HG02973 (cell line): Measurements from ENCODE around the gene SPRR1B.
"Not testable (repeated sequence)": the region's sequence is repeated elsewhere in the genome, so short reads cannot be mapped to it uniquely, and the experiment has no call there.

Source experiments
- ATAC-seq: cut with Tn5 transposase; IDR thresholded peaks from one replicate; pipeline ENCODE4 v1.9.1; 2021; ENCODE audit warnings: moderate library complexity; ENCODE audit not compliant: unreplicated experiment

The SPRR1B gene

GRCh38 chr1:153030895-153031294 is at the start of gene SPRR1B:
TSS of gene SPRR1B (plus strand) at chr1:153031203. CDS start at chr1:153032346, 1,143 bp downstream.
- no peak for ATAC-seq

DNA sequence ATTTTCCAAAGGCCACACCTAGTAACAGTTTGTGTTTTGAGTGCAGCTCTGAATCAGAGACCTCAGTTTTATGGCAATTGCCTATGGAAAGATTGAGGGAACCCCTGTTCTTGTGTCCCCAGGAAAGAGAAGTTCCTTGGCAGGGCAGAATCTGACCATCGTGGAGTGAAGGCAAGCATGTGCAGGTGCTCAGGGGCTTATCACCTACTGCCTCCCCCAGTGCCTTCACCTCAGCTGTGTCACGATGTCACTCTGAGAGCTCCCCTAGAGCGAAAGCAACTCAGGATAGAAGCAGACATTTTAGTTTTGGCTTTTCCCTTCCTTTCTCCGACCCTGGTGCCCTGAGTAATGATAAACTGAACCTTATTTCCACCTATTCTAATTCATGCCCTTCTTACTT is 48.9 kb upstream of the SPRR1B start:
- ATAC-seq, result no peak

DNA sequence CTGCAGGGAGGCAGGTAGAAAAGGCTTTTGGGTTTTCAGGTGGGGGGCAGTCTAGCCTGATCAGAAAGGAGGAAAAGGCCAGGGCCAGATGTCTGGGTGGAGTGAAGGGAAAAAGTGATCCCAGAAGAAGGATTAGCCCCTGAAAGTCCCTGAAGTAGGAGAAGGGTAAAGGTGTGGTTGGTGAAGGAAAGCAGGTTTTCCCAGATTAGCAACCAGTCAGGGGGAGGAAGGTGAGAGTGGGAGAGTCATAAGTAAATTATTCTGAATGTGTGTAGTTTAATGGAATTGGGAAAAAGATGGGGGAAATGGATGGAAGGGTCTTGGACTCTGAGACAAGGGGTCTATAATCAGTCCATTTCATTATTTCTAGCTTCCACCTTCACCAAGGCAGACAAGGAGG is 47.8 kb upstream of the SPRR1B start:
- ATAC-seq, result no peak

- no peak for ATAC-seq
Measured at GRCh38 chr1:152983743-152984142, 47.3 kb upstream of the SPRR1B start, which contains the start of gene SPRR1A. TSS of gene SPRR1A (plus strand) at chr1:152984081. CDS start at chr1:152985231, 1,150 bp downstream.

- ATAC-seq, result no peak
Measured at GRCh38 chr1:152986578-152986977, 44.4 kb upstream of the SPRR1B start.

GRCh38 chr1:152993186-152993585 is 37.8 kb upstream of the SPRR1B start:
- no peak for ATAC-seq

- ATAC-seq, result no peak
Measured at GRCh38 chr1:152995842-152996241, 35.2 kb upstream of the SPRR1B start.

GRCh38 chr1:152996633-152997400 is 34.2 kb upstream of the SPRR1B start:
- no peak for ATAC-seq

- no peak for ATAC-seq
Measured at GRCh38 chr1:152997901-152998300, 33.1 kb upstream of the SPRR1B start.

- ATAC-seq, result no peak
Measured at GRCh38 chr1:152998476-152998875, 32.5 kb upstream of the SPRR1B start.

DNA sequence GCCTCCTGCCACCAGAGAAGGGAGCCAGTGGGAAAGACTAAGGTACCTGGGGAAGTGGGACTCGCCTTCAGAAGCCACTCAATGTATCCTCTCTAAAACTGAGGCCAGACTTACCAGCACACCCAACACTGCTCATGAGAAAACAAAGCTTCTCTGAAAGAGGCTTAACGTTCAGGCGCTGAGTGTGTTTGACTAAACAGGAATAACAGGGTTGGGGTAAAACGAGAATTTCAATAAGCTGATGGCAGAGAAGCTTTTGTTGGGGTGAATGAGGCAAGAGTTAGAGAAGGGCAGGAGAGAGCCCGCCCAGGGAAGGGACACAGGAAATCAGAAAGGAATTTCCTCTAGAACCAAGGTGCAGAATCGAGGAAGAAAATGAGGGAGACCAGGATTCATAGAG is 31.2 kb upstream of the SPRR1B start:
- ATAC-seq, result no peak

GRCh38 chr1:153000294-153000693 is 30.7 kb upstream of the SPRR1B start:
- ATAC-seq, result no peak

DNA sequence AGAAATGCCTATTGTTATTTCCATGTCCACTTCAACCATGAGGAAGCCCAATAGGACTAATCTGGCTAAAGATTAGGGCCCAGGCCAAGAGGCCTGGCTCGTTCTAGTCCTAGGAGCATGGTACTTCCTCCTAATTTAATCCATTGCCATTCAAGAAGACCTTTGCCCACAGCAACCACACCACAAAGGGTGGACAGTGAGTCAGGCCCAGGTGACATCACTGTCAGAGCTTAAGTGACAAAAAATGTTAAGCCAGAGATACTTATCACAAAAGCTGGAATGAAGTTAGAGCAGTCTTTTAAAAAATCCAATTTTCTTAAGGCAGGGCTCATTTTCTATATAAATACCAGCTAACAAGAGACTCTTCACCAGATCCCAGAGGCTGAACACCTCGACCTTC is 29.6 kb upstream of the SPRR1B start, which contains the start of gene SPRR3:
TSS of gene SPRR3 (plus strand) at position 368 of the 400 bp plus-strand sequence. CDS start 1,272 bp downstream, outside the sequence.
- ATAC-seq, result no peak

DNA sequence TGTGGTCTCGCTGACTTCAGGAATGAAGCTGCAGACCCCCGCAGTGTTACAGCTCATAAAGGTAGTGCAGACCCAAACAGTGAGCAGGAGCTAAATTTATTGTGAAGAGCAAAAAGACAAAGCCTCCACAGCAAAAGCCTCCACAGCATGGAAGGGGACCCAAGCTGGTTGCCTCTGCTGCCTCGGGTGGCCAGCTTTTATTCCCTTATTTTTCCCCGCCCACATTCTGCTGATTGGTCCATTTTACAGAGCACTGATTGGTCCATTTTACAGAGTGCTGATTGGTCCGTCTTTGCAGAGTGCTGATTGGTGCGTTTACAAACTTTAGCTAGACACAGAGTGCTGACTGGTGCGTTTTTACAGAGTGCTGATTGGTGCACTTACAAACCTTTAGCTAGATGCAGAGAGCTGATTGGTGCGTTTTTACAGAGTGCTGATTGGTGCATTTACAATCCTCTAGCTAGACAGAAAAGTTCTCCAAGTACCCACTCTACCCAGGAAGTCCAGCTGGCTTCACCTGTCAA is 19.7 kb upstream of the SPRR1B start:
- not testable (repeated sequence) for ATAC-seq

- not testable (repeated sequence) for ATAC-seq
Measured at GRCh38 chr1:153021829-153022228, 9.2 kb upstream of the SPRR1B start.

DNA sequence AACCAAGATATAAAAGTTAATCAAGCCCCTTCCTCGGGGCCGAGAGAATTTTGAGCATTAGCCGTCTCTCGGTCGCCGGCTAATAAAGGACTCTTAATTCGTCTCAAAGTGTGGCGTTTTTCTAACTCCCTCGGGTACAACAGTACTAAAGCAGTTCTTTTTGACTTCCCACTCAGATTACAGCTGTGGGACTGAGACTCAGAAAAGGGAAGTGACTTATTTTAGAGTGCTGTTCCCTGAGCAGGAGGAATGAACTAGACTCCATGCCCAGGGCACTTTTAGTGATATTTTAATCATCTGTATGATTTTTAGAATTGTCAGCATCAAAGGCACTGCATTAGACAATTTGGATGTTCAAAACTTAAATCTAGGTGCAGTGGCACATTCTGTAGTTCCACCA is 8.7 kb upstream of the SPRR1B start:
- not testable (repeated sequence) for ATAC-seq

DNA sequence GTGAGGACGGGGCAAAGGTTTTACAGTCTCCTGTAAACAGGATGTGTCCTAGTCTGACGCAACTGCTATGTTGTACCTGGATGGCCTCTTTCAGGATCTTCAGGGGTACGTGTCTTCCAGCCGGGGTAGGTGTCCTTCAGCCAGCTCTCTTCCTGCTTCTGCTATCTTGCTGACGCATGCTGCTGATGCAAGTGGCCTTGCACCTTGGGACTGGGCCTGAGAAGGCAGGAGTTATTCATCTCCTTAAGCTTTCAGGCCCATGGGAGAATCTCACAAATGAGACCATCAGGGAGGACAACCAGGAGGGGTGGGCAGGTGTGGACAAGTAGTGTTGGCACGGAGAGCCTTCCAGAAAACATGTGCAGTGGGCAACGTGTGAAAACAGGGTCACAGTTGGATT is 7.9 kb upstream of the SPRR1B start:
- ATAC-seq, result no peak

GRCh38 chr1:153024413-153024812 is 6.6 kb upstream of the SPRR1B start:
- no peak for ATAC-seq

GRCh38 chr1:153025797-153026196 is 5.2 kb upstream of the SPRR1B start:
- no peak for ATAC-seq

DNA sequence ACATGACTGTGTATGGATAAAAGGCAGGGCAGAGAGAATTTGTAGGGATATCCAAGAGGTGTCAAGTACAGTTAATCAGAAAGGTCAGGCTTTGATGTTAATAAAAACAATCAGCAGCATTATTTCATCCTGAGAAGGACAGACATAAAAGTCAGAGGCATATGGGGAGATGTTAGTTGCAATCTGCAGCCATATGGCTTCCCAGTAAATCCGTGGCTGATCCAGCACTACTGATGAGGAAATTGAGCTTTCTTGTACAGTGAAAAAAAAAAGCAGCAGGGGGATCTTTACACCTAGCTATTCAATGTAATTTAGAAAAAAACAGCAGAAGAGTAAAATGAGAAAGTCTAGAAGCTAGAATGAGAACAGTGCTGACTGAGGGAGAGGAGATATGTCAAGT is 2.2 kb upstream of the SPRR1B start:
- no peak for ATAC-seq

DNA sequence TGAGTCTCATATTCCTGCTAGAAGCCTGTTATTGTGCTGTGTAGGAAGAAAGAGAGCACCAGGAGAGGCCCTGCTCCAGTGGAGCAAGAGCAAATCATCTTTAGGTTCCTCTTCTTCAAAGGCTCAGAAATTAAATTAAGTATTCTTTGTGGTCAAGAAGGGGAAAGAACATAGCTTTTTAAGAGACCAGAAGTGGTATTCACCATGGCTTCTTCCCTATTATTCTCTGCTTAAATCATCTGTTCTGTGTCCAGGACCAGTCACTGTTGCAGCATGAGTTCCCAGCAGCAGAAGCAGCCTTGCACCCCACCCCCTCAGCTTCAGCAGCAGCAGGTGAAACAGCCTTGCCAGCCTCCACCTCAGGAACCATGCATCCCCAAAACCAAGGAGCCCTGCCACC is 1.1 kb downstream of the SPRR1B start:
- ATAC-seq, result no peak

GRCh38 chr1:153032677-153033308 is 1.8 kb downstream of the SPRR1B start:
- ATAC-seq, result no peak
